NOMO-1 treated with DMSO at 0.1 percent for 48 hours (cell line): ENCODE data around the gene P2RX2.

Experiments
- DNase-seq: peaks from one replicate; lab custom pipeline; 2025; ENCODE audit not compliant: unreplicated experiment; lab: John Stamatoyannopoulos, UW

The P2RX2 gene

GRCh38 chr12:132635076-132635955 is 16.7 kb downstream of the P2RX2 start:
- DNase-seq: no peak

GRCh38 chr12:132637811-132638210 is 19.2 kb downstream of the P2RX2 start:
- no peak for DNase-seq

- DNase-seq: peak; percentile 80
Observed at GRCh38 chr12:132638541-132639408, 20.2 kb downstream of the P2RX2 start.

GRCh38 chr12:132639956-132640520 is 21.5 kb downstream of the P2RX2 start:
- DNase-seq: no peak

- DNase-seq: no peak
Observed at GRCh38 chr12:132640936-132641335, 22.4 kb downstream of the P2RX2 start.

- DNase-seq: no peak
Observed at GRCh38 chr12:132641811-132642650, 23.5 kb downstream of the P2RX2 start.

- no peak for DNase-seq
Observed at GRCh38 chr12:132642846-132643835, 24.6 kb downstream of the P2RX2 start.

GRCh38 chr12:132646850-132647249 is 28.3 kb downstream of the P2RX2 start:
- no peak for DNase-seq

GRCh38 chr12:132647858-132648257 is 29.3 kb downstream of the P2RX2 start:
- DNase-seq: no peak

- DNase-seq: no peak
Observed at GRCh38 chr12:132648616-132649225, 30.1 kb downstream of the P2RX2 start.

GRCh38 chr12:132649226-132649945 is 30.8 kb downstream of the P2RX2 start:
- no peak for DNase-seq

- DNase-seq: peak; percentile 100
Observed at GRCh38 chr12:132651444-132652100, 33.0 kb downstream of the P2RX2 start.

GRCh38 chr12:132653567-132654290 is 35.2 kb downstream of the P2RX2 start:
- DNase-seq: no peak

- no peak for DNase-seq
Observed at GRCh38 chr12:132657004-132657727, 38.6 kb downstream of the P2RX2 start.

GRCh38 chr12:132658149-132658894 is 39.7 kb downstream of the P2RX2 start:
- DNase-seq: no peak

- no peak for DNase-seq
Observed at GRCh38 chr12:132659146-132659545, 40.6 kb downstream of the P2RX2 start.
